DND-41 (cell line): ENCODE results near the gene ZNF12.

Source experiments
- CTCF ChIP-seq: IDR thresholded peaks from 2 replicates; pipeline ENCODE4 v1.5.1; 2012; ENCODE audit warnings: borderline replicate concordance, low read length, moderate library complexity, mild to moderate bottlenecking; ENCODE audit not compliant: poor library complexity, severe bottlenecking; ENCODE audit errors: extremely low read depth
- EZH2 ChIP-seq: IDR thresholded peaks from 3 replicates; pipeline ENCODE4 v1.6.1; 2012; ENCODE audit warnings: borderline replicate concordance, low read depth, mild to moderate bottlenecking, moderate library complexity, low read length, inconsistent platforms; ENCODE audit not compliant: severe bottlenecking

DNA sequence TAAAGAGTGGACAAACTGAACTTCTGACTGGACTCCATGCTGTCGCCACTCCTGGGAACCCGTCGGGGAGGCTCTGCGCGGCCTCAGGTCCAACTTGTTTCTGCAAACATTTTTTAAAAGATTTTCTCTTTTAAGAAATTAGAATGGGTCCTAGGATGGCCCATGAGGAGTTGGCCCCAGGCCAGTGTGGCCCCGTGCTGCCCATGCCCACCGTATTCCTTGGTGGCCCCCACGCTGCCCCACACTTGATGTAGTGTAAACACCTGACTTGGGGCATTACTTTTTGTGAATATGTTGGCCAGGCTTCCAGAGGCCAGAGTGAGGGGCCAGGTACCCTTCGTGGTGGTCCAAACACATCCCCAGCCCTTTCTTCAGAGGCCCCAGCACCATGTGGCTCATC is 50.3 kb downstream of the ZNF12 start:
- TF ChIP-seq CTCF (no peak), EZH2 (no peak)
